HepG2 (cell line): ENCODE results near the gene PKMYT1. TPM values are rescaled to one million over a fixed set of nuclear protein-coding genes. Genes with fewer than 3 reads are reported as not detected.
A peak's percentile ranks its signal among the peaks of the same experiment; 100 is the strongest.

ENCODE experiments used
- BRCA1 ChIP-seq: sonication (generic); formaldehyde crosslinking; IDR thresholded peaks from 2 replicates; pipeline ENCODE4 v1.4.0; 2020; ENCODE audit warnings: missing genetic modification reagents
- CCDC6 ChIP-seq: sonication (generic); formaldehyde crosslinking; IDR thresholded peaks from 2 replicates; pipeline ENCODE4 v1.8.1; 2022; ENCODE audit warnings: mild to moderate bottlenecking, missing genetic modification reagents, moderate library complexity
- CREB1 ChIP-seq, 2 experiments: fragments of 450-650 bp in 1 of 2; IDR thresholded peaks; 2 replicates each; pipeline ENCODE4 v1.6.1; 2016 to 2017; ENCODE audit warnings: control low read depth in 1 of 2, mild to moderate bottlenecking in 1 of 2, missing compliant biosample characterization in 1 of 2, missing genetic modification characterization in 1 of 2
- EZH2 ChIP-seq: conservative IDR thresholded peaks from 2 replicates; pipeline ENCODE4 v1.6.1; 2012; ENCODE audit warnings: mild to moderate bottlenecking, low read depth, low read length, moderate library complexity
- FOXK1 ChIP-seq: sonication (generic); formaldehyde crosslinking; IDR thresholded peaks from 2 replicates; pipeline ENCODE4 v1.4.0; 2020; ENCODE audit warnings: low read depth, missing genetic modification reagents, borderline replicate concordance
- IKZF1 ChIP-seq: fragments of 450-650 bp; IDR thresholded peaks from 2 replicates; pipeline ENCODE4 v1.7.1; 2016
- SCMH1 ChIP-seq: sonication (generic); formaldehyde crosslinking; IDR thresholded peaks from 2 replicates; pipeline ENCODE4 v1.9.0; 2021; ENCODE audit warnings: missing genetic modification reagents, mild to moderate bottlenecking, borderline replicate concordance
- SOX5 ChIP-seq: IDR thresholded peaks from 2 replicates; pipeline ENCODE4 v1.6.1; 2016; ENCODE audit warnings: borderline replicate concordance
- ZFAT ChIP-seq: sonication (generic); formaldehyde crosslinking; conservative IDR thresholded peaks from 2 replicates; pipeline ENCODE4 v1.8.1; 2023; ENCODE audit warnings: missing genetic modification reagents, inconsistent platforms
- ZNF136 ChIP-seq: sonication (generic); formaldehyde crosslinking; IDR thresholded peaks from 2 replicates; pipeline ENCODE4 v1.8.1; 2022; ENCODE audit warnings: low read depth, mild to moderate bottlenecking, moderate library complexity, missing genetic modification reagents
- ZNF333 ChIP-seq: sonication (generic); formaldehyde crosslinking; IDR thresholded peaks from 2 replicates; pipeline ENCODE4 v1.4.0; 2020; ENCODE audit warnings: mild to moderate bottlenecking, missing genetic modification reagents, borderline replicate concordance
- ZNF562 ChIP-seq: sonication (generic); formaldehyde crosslinking; IDR thresholded peaks from 2 replicates; pipeline ENCODE4 v1.8.0; 2022; ENCODE audit warnings: missing genetic modification reagents, borderline replicate concordance
- ZNF619 ChIP-seq: sonication (generic); formaldehyde crosslinking; IDR thresholded peaks from 2 replicates; pipeline ENCODE4 v1.4.0; 2020; ENCODE audit warnings: mild to moderate bottlenecking, missing genetic modification reagents
- ZNF629 ChIP-seq: sonication (generic); formaldehyde crosslinking; conservative IDR thresholded peaks from 2 replicates; pipeline ENCODE4 v1.5.0; 2020; ENCODE audit warnings: missing genetic modification reagents
- ZNF816 ChIP-seq: sonication (generic); formaldehyde crosslinking; IDR thresholded peaks from 2 replicates; pipeline ENCODE4 v1.8.0; 2022; ENCODE audit warnings: missing genetic modification reagents, mild to moderate bottlenecking, borderline replicate concordance
- ZSCAN29 ChIP-seq: sonication (generic); formaldehyde crosslinking; conservative IDR thresholded peaks from 2 replicates; pipeline ENCODE4 v1.4.0; 2020; ENCODE audit warnings: mild to moderate bottlenecking, missing genetic modification reagents
- polyA plus RNA-seq, 8 experiments: library from polyadenylated mRNA; depleted of rRNA in 3 of 8; stranded (reverse) in 7 of 8; unstranded in 1 of 8; fragments of >200 nt; fragmentation: Illumina TruSeq in 4 of 8; extraction: Trizol in 4 of 8; gene quantifications; 2 replicates each; pipeline versions ENCODE4 v1.2.1 to v1.2.3, GENCODE V29; 2011 to 2016; ENCODE audit warnings: low read depth in 4 of 8, missing spikeins in 1 of 8, mixed read lengths in 1 of 8; ENCODE audit not compliant: insufficient read depth in 1 of 8
- total RNA-seq, 5 experiments: library from RNA; depleted of rRNA; stranded (reverse); fragments of >200 nt; fragmentation: Illumina TruSeq; extraction: Trizol; gene quantifications; 2 replicates each; pipeline ENCODE4 v1.2.3, GENCODE V29; 2016; ENCODE audit warnings: low read depth in 1 of 5
- TF ChIP-seq, protein P1 (sequence below): IDR thresholded peaks from 2 replicates; pipeline ENCODE4 v1.6.1; 2016; ENCODE audit warnings: missing compliant biosample characterization, missing genetic modification reagents, borderline replicate concordance
- TF ChIP-seq, protein P2 (sequence below): sonication (generic); formaldehyde crosslinking; IDR thresholded peaks from 2 replicates; pipeline ENCODE4 v1.4.0; 2020; ENCODE audit warnings: missing genetic modification reagents, mild to moderate bottlenecking, borderline replicate concordance
- TF ChIP-seq, protein P3 (sequence below): IDR thresholded peaks from 2 replicates; pipeline ENCODE4 v1.6.1; 2016; ENCODE audit warnings: missing biosample characterization, missing genetic modification reagents, low read depth
- TF ChIP-seq, protein P4 (sequence below): sonication (generic); formaldehyde crosslinking; IDR thresholded peaks from 2 replicates; pipeline ENCODE4 v1.8.0; 2022; ENCODE audit warnings: low read depth, missing genetic modification reagents
- TF ChIP-seq, protein P5 (sequence below): sonication (generic); formaldehyde crosslinking; IDR thresholded peaks from 2 replicates; pipeline ENCODE4 v1.5.0; 2020; ENCODE audit warnings: mild to moderate bottlenecking, missing genetic modification reagents

Gene PKMYT1
- total and polyA plus RNA-seq, 2 of the 13 experiments (the other 11 are each of a cell fraction or from before 2014, with no cell fraction given): 7.0 to 27.8 TPM

DNA sequence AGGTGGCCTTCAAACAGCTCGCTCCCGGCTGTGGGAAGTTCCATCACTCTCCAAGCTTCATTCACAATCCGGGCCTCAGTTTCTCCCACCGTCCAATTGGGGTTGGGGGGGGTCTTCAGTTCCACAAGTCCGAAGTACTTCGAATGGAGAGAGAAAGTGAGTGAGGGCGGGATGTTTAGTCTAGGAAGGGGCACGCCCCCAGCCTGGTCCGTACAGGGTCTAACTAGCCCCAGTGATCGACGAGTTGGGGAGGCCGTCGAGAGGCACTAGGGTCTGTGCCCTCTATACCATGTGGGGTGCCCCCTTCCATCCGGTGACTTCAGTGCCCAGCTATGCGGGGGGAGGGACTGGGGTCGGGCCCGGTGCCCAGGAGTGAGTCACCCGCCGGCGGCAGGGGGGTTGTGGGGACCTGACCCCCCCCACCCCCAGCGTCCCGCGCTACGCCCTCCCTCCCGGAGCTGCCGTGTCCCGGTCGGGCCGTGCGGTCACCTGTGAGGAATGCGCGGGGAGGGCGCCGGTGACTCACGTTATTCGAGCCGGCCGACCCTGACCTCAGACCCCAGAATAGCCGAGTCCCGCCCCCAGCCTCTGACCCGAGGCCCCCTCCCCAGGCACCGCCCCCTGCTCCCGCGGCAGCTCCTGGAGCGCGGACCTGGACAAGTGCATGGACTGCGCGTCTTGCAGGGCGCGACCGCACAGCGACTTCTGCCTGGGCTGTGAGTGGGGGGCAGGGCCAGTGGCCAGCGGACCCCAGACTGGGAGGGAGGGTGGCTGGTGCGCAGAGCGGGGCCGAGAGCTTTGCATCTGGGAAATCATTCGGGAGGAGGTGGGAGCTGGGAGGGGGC, 40.6 kb upstream of the PKMYT1 start (continued):
- TF ChIP-seq, protein P1, sequence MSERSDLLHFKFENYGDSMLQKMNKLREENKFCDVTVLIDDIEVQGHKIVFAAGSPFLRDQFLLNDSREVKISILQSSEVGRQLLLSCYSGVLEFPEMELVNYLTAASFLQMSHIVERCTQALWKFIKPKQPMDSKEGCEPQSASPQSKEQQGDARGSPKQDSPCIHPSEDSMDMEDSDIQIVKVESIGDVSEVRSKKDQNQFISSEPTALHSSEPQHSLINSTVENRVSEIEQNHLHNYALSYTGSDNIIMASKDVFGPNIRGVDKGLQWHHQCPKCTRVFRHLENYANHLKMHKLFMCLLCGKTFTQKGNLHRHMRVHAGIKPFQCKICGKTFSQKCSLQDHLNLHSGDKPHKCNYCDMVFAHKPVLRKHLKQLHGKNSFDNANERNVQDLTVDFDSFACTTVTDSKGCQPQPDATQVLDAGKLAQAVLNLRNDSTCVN (CRISPR knock-in tag): no peak
- no peak; the same call in 1 of the 2 replicates for TF ChIP-seq ZNF629 (CRISPR knock-in tag)
- TF ChIP-seq, protein P2, sequence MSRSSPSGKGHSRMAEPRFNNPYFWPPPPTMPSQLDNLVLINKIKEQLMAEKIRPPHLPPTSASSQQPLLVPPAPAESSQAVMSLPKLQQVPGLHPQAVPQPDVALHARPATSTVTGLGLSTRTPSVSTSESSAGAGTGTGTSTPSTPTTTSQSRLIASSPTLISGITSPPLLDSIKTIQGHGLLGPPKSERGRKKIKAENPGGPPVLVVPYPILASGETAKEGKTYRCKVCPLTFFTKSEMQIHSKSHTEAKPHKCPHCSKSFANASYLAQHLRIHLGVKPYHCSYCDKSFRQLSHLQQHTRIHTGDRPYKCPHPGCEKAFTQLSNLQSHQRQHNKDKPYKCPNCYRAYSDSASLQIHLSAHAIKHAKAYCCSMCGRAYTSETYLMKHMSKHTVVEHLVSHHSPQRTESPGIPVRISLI (CRISPR knock-in tag): no peak
- TF ChIP-seq ZFAT (CRISPR knock-in tag): no peak
- TF ChIP-seq, protein P3, sequence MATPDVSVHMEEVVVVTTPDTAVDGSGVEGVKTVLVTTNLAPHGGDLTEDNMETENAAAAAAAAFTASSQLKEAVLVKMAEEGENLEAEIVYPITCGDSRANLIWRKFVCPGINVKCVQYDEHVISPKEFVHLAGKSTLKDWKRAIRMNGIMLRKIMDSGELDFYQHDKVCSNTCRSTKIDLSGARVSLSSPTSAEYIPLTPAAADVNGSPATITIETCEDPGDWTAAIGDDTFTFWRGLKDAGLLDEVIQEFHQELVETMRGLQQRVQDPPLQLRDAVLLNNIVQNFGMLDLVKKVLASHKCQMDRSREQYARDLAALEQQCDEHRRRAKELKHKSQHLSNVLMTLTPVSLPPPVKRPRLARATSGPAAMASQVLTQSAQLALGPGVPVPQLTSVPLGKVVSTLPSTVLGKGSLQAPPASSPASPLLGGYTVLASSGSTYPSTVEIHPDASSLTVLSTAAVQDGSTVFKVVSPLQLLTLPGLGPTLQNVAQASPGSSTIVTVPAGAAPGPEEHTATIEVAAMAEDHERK (CRISPR knock-in tag): no peak
- peak; percentile 87 for TF ChIP-seq CCDC6 (CRISPR knock-in tag)
- no peak for TF ChIP-seq IKZF1
- TF ChIP-seq ZSCAN29 (CRISPR knock-in tag): 0 out of 2 replicates have a peak, but pooled peaks have one; percentile 59
- TF ChIP-seq CREB1 (IDR thresholded peaks at IDR 0.05): peak; percentile 56
- no peak for TF ChIP-seq CREB1 (CRISPR knock-in tag; IDR thresholded peaks at IDR 0.05)
- TF ChIP-seq BRCA1 (CRISPR knock-in tag): 0 out of 2 replicates have a peak, but pooled peaks have one; percentile 64
- TF ChIP-seq SOX5 (CRISPR knock-in tag): peak; percentile 14; the same call in 1 of the 2 replicates
- peak; percentile 3; the same call in 1 of the 2 replicates for TF ChIP-seq ZNF619 (CRISPR knock-in tag)
- 0 out of 2 replicates have a peak, but pooled peaks have one; percentile 43 for TF ChIP-seq ZNF136 (CRISPR knock-in tag)
- TF ChIP-seq SCMH1 (CRISPR knock-in tag): no peak
- TF ChIP-seq ZNF333: no peak
- TF ChIP-seq ZNF562: no peak
- TF ChIP-seq ZNF816 (CRISPR knock-in tag): no peak
- TF ChIP-seq EZH2: no peak
- peak; percentile 34; the same call in 1 of the 2 replicates for TF ChIP-seq FOXK1 (CRISPR knock-in tag)
- TF ChIP-seq, protein P4, sequence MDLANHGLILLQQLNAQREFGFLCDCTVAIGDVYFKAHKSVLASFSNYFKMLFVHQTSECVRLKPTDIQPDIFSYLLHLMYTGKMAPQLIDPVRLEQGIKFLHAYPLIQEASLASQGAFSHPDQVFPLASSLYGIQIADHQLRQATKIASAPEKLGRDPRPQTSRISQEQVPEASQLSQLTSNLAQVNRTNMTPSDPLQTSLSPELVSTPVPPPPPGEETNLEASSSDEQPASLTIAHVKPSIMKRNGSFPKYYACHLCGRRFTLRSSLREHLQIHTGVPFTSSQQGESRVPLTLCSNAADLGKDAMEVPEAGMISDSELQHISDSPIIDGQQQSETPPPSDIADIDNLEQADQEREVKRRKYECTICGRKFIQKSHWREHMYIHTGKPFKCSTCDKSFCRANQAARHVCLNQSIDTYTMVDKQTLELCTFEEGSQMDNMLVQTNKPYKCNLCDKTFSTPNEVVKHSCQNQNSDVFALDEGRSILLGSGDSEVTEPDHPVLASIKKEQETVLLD (CRISPR knock-in tag): peak; percentile 98
- TF ChIP-seq, protein P5, sequence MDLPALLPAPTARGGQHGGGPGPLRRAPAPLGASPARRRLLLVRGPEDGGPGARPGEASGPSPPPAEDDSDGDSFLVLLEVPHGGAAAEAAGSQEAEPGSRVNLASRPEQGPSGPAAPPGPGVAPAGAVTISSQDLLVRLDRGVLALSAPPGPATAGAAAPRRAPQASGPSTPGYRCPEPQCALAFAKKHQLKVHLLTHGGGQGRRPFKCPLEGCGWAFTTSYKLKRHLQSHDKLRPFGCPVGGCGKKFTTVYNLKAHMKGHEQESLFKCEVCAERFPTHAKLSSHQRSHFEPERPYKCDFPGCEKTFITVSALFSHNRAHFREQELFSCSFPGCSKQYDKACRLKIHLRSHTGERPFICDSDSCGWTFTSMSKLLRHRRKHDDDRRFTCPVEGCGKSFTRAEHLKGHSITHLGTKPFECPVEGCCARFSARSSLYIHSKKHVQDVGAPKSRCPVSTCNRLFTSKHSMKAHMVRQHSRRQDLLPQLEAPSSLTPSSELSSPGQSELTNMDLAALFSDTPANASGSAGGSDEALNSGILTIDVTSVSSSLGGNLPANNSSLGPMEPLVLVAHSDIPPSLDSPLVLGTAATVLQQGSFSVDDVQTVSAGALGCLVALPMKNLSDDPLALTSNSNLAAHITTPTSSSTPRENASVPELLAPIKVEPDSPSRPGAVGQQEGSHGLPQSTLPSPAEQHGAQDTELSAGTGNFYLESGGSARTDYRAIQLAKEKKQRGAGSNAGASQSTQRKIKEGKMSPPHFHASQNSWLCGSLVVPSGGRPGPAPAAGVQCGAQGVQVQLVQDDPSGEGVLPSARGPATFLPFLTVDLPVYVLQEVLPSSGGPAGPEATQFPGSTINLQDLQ: no peak
